ENCODE results near the gene CLIC5.

DNA sequence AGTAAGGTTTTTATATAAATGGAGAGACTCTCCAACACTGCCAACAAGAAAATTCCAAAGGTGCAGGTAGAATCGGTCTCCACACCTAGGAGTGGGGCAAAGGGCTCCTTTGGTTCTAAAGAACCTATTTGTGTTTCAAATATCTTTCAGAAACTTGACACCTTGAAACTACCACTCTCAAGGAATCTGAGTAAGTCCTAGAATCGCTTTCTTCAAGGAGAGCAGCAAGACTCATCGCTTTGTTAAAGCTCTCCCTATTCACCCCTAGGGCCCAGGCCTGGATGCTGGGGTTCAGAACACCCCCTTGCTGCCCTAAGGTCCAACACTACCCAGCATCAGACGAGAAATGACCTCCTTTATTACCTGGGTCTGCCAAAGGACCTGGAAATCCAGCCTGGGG, 2.0 kb downstream of the CLIC5 start:
- TF ChIP-seq, protein P1, sequence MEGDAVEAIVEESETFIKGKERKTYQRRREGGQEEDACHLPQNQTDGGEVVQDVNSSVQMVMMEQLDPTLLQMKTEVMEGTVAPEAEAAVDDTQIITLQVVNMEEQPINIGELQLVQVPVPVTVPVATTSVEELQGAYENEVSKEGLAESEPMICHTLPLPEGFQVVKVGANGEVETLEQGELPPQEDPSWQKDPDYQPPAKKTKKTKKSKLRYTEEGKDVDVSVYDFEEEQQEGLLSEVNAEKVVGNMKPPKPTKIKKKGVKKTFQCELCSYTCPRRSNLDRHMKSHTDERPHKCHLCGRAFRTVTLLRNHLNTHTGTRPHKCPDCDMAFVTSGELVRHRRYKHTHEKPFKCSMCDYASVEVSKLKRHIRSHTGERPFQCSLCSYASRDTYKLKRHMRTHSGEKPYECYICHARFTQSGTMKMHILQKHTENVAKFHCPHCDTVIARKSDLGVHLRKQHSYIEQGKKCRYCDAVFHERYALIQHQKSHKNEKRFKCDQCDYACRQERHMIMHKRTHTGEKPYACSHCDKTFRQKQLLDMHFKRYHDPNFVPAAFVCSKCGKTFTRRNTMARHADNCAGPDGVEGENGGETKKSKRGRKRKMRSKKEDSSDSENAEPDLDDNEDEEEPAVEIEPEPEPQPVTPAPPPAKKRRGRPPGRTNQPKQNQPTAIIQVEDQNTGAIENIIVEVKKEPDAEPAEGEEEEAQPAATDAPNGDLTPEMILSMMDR (IDR thresholded peaks at IDR 0.05), result no peak
- TF ChIP-seq POLR2A (IDR thresholded peaks at IDR 0.05), result no peak

Measured in esophagus squamous epithelium (tissue), 4 donors.